Neuronal stem cell (in vitro differentiated cells): ENCODE measurements around the gene DHX9.

Experiments
- DNase-seq: peaks from one replicate; pipeline ENCODE4 v3.0.0-alpha.2; 2013; ENCODE audit warnings: low spot score
- H2AFZ ChIP-seq: one replicate; pipeline ENCODE4 v1.6.1; 2013; ENCODE audit warnings: mild to moderate bottlenecking, low read length, inconsistent platforms
- H2AK5ac ChIP-seq: 2 replicates; pipeline ENCODE4 v1.6.1; 2013; ENCODE audit warnings: low read depth, mild to moderate bottlenecking, inconsistent platforms, low read length, moderate library complexity, mixed read lengths
- H2BK120ac ChIP-seq: 2 replicates; pipeline ENCODE4 v1.6.1; 2013; ENCODE audit warnings: low read depth, mild to moderate bottlenecking, inconsistent platforms, low read length, moderate library complexity, mixed read lengths
- H2BK12ac ChIP-seq: one replicate; pipeline ENCODE4 v1.6.1; 2013; ENCODE audit warnings: low read length, inconsistent platforms
- H2BK15ac ChIP-seq: 2 replicates; pipeline ENCODE4 v1.6.1; 2013; ENCODE audit warnings: mild to moderate bottlenecking, low read length, inconsistent platforms, mixed read lengths
- H2BK5ac ChIP-seq: one replicate; pipeline ENCODE4 v1.6.1; 2013; ENCODE audit warnings: inconsistent platforms, mild to moderate bottlenecking, low read length, moderate library complexity
- H3K14ac ChIP-seq: one replicate; pipeline ENCODE4 v1.6.1; 2013; ENCODE audit warnings: low read length, inconsistent platforms
- H3K18ac ChIP-seq: 2 replicates; pipeline ENCODE4 v1.6.1; 2013; ENCODE audit warnings: low read length, inconsistent platforms
- H3K23ac ChIP-seq: 2 replicates; pipeline ENCODE4 v1.6.1; 2013; ENCODE audit warnings: low read depth, mild to moderate bottlenecking, mixed read lengths, low read length, inconsistent platforms; ENCODE audit not compliant: poor library complexity
- H3K27ac ChIP-seq: replicated peaks from 3 replicates; pipeline ENCODE4 v1.5.1; 2013; ENCODE audit warnings: low read length, inconsistent platforms
- H3K27me3 ChIP-seq, 3 experiments: 2 replicates each; pipeline ENCODE4 v1.6.1; 2013; ENCODE audit warnings: low read length in 3 of 3, mild to moderate bottlenecking in 2 of 3, inconsistent platforms in 1 of 3, low read depth in 1 of 3, mixed read lengths in 1 of 3, moderate library complexity in 1 of 3; ENCODE audit not compliant: control insufficient read depth in 3 of 3, insufficient read depth in 3 of 3
- H3K36me3 ChIP-seq, 2 donors: replicated peaks in 1 of 2; 2 replicates each; pipeline ENCODE4 v1.6.1; 2013; ENCODE audit warnings: low read length in 2 of 2; ENCODE audit not compliant: control insufficient read depth in 2 of 2, insufficient read depth in 2 of 2
- H3K4ac ChIP-seq: 2 replicates; pipeline ENCODE4 v1.6.1; 2013; ENCODE audit warnings: inconsistent platforms, mild to moderate bottlenecking, low read length, moderate library complexity
- H3K4me1 ChIP-seq, 2 donors: 1 replicate in 1 of 2; 2 replicates in 1 of 2; pipeline ENCODE4 v1.6.1; 2013; ENCODE audit warnings: low read length in 2 of 2, low read depth in 1 of 2; ENCODE audit not compliant: control insufficient read depth in 2 of 2, insufficient read depth in 1 of 2
- H3K4me2 ChIP-seq: one replicate; pipeline ENCODE4 v1.6.1; 2013; ENCODE audit warnings: mild to moderate bottlenecking, low read length, inconsistent platforms; ENCODE audit not compliant: insufficient read depth, poor library complexity, severe bottlenecking
- H3K4me3 ChIP-seq, 2 donors: 2 replicates each; pipeline ENCODE4 v1.5.1; 2013; ENCODE audit warnings: low read length in 2 of 2, mild to moderate bottlenecking in 2 of 2, inconsistent platforms in 1 of 2, moderate library complexity in 1 of 2
- H3K79me1 ChIP-seq: one replicate; pipeline ENCODE4 v1.6.1; 2013; ENCODE audit warnings: low read depth, mild to moderate bottlenecking, inconsistent platforms, low read length, moderate library complexity
- H3K9ac ChIP-seq: one replicate; pipeline ENCODE4 v1.6.1; 2013; ENCODE audit warnings: mild to moderate bottlenecking, low read depth, low read length, inconsistent platforms; ENCODE audit not compliant: poor library complexity
- H3K9me3 ChIP-seq, 2 donors: replicated peaks in 1 of 2; 2 replicates each; pipeline versions ENCODE3 to v1.6.1; 2013; ENCODE audit warnings: low read length in 2 of 2, mild to moderate bottlenecking in 2 of 2, inconsistent platforms in 1 of 2, low read depth in 1 of 2, mixed read lengths in 1 of 2, moderate library complexity in 1 of 2; ENCODE audit not compliant: control insufficient read depth in 2 of 2, insufficient read depth in 1 of 2
- H4K8ac ChIP-seq: one replicate; pipeline ENCODE4 v1.6.1; 2013; ENCODE audit warnings: low read depth, mild to moderate bottlenecking, inconsistent platforms, low read length, moderate library complexity
- H4K91ac ChIP-seq: one replicate; pipeline ENCODE4 v1.6.1; 2013; ENCODE audit warnings: low read length, low read depth, mild to moderate bottlenecking, inconsistent platforms; ENCODE audit not compliant: poor library complexity
- WGBS, 2 donors: extraction: QIAGEN DNeasy Blood & Tissue Kit; methylation state at CpG; one replicate each; pipeline ENCODE4 v1.1.7; 2013; ENCODE audit warnings: missing lambda C conversion rate in 2 of 2, mixed read lengths in 1 of 2; ENCODE audit not compliant: insufficient read length in 2 of 2, insufficient replicate concordance in 1 of 2; ENCODE audit errors: extremely low coverage in 2 of 2; 5-methylcytosine and 5-hydroxymethylcytosine counted together

Gene DHX9

GRCh38 chr1:182806015-182806678 lies 33.0 kb upstream of the DHX9 start:
- H3K27ac ChIP-seq: no peak overlapping the region
- DNase-seq: no peak
- H3K4me3 ChIP-seq: no peak overlapping the region
- H3K9me3 ChIP-seq: no peaks in the 10 kb centered on the region
- H3K23ac ChIP-seq: no peak overlapping the region
- H3K18ac ChIP-seq: peak overlapping the region; percentile 63
- no peak overlapping the region for H3K14ac ChIP-seq
- H4K8ac ChIP-seq: no peak overlapping the region
- no peak overlapping the region for H4K91ac ChIP-seq
- no peak overlapping the region for H3K4me2 ChIP-seq
- no peaks in the 10 kb centered on the region for H3K36me3 ChIP-seq
- H2AK5ac ChIP-seq: no peak overlapping the region
- H3K4me1 ChIP-seq: peaks cover 6 to 7% of the 10 kb centered on the region in 2 donors
- no CpG with 5 or more reads among the region's 11 CpGs for WGBS, 2 donors
- H2BK12ac ChIP-seq: no peak overlapping the region
- no peaks in the 10 kb centered on the region for H3K79me1 ChIP-seq
- H2AFZ ChIP-seq: peak overlapping the region; percentile 8
- no peak overlapping the region for H2BK5ac ChIP-seq
- no peak overlapping the region for H3K4ac ChIP-seq
- H3K9ac ChIP-seq: peak overlapping the region; percentile 18
- no peaks in the 10 kb centered on the region for H3K27me3 ChIP-seq
- no peak overlapping the region for H2BK120ac ChIP-seq
- H2BK15ac ChIP-seq: no peak overlapping the region

GRCh38 chr1:182807907-182808306 lies 31.2 kb upstream of the DHX9 start:
- H3K18ac ChIP-seq: no peak overlapping the region
- no peak overlapping the region for H3K14ac ChIP-seq
- no CpG with 5 or more reads among the region's 3 CpGs for WGBS, 2 donors
- no peaks in the 10 kb centered on the region for H3K79me1 ChIP-seq
- no peak overlapping the region for H3K4me2 ChIP-seq
- H3K4ac ChIP-seq: no peak overlapping the region
- no peak overlapping the region for H2BK120ac ChIP-seq
- H2AFZ ChIP-seq: no peak overlapping the region
- no peak overlapping the region for H3K9ac ChIP-seq
- no peak overlapping the region for H2BK12ac ChIP-seq
- H3K23ac ChIP-seq: no peak overlapping the region
- H4K8ac ChIP-seq: no peak overlapping the region
- H3K27ac ChIP-seq: no peak overlapping the region
- H2BK5ac ChIP-seq: no peak overlapping the region
- H2BK15ac ChIP-seq: no peak overlapping the region
- H4K91ac ChIP-seq: no peak overlapping the region
- H3K36me3 ChIP-seq: no peaks in the 10 kb centered on the region
- H3K4me3 ChIP-seq: no peak overlapping the region
- H3K27me3 ChIP-seq: no peaks in the 10 kb centered on the region
- H3K4me1 ChIP-seq: peaks cover 3% of the 10 kb centered on the region in 2 donors
- no peak overlapping the region for H2AK5ac ChIP-seq
- no peaks in the 10 kb centered on the region for H3K9me3 ChIP-seq
- no peak for DNase-seq

DNA sequence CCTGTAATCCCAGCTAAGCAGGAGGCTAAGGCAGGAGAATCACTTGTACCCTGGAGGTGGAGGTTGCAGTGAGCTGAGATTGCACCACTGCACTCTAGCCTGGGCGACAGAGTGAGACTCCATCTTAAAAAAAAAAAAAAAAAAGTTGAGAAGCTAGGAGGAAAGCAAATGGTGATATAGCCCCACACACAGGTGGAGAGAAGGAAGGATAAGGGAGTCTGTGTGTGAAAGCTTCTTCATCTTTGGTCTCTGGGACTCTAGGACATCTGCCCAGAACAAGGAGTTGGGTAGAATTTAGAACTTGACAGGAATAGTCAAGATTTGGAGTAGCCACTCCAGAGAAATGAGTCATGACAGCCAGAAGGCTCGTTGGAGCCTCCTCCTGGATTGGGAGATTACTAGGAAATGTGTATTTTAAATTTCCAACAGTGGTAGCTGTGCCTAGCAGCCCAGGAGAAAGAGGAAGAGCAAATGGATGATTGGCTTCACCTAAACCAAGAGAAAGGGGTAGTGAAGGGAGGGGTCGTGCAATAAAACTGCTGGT lies 29.7 kb upstream of the DHX9 start:
- no peak overlapping the region for H2AFZ ChIP-seq
- DNase-seq: no peak
- WGBS, 2 donors: no CpG with 5 or more reads among the region's 3 CpGs
- no peak overlapping the region for H2BK12ac ChIP-seq
- H3K9me3 ChIP-seq: no peaks in the 10 kb centered on the region
- H3K27ac ChIP-seq: no peak overlapping the region
- H2BK5ac ChIP-seq: no peak overlapping the region
- H3K4me3 ChIP-seq: no peak overlapping the region
- no peak overlapping the region for H3K9ac ChIP-seq
- no peak overlapping the region for H2BK120ac ChIP-seq
- H4K91ac ChIP-seq: no peak overlapping the region
- no peak overlapping the region for H3K4ac ChIP-seq
- H3K14ac ChIP-seq: no peak overlapping the region
- no peak overlapping the region for H2AK5ac ChIP-seq
- no peaks in the 10 kb centered on the region for H3K36me3 ChIP-seq
- H3K79me1 ChIP-seq: no peaks in the 10 kb centered on the region
- H2BK15ac ChIP-seq: no peak overlapping the region
- H3K18ac ChIP-seq: no peak overlapping the region
- no peak overlapping the region for H4K8ac ChIP-seq
- H3K4me1 ChIP-seq: peaks cover 3% of the 10 kb centered on the region in 2 donors
- H3K23ac ChIP-seq: no peak overlapping the region
- no peak overlapping the region for H3K4me2 ChIP-seq
- H3K27me3 ChIP-seq: no peaks in the 10 kb centered on the region

DNA sequence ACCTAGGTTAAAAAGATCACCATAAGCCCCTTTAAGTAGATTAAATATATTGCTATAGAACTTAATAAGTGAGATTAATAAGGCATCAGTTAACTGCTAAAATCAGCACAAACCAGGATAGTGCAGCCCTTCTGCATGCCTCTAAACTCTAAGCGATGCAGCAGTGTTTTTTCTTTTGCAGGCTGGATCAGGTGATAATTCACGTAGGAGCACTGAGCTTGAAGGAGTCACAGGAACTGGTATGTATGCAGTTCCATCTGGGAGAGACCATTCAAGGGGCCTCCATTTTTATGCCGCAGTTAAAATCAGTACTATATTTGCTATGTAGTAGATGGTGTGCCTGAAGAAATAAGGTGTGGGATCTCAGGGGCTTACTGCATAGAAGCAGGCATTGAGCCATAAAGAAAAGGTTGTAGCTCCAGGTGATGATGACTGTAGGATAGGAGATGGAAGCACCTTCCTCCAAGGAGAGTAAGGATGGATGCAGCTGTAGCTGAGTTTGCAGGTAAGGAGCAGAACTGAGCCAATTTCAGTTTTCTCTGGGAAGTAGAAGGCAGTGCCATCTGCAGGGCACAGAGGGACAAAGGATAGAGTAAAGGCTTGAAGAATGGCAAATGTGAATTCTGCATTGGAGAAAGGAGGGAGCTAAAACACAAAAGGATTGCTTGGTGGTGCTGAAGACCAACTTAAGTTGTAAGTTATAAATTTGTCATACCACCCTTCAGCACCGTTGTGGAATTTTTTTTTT lies 27.0 kb upstream of the DHX9 start:
- DNase-seq: no peak
- Histone ChIP-seq H3K14ac (no peak overlapping the region), H2BK5ac (no peak overlapping the region), H3K18ac (no peak overlapping the region), H2AK5ac (no peak overlapping the region), H3K23ac (no peak overlapping the region), H3K27ac (no peak overlapping the region), H3K4ac (no peak overlapping the region), H3K9me3 (no peaks in the 10 kb centered on the region), H3K4me2 (no peak overlapping the region), H2BK12ac (no peak overlapping the region), H4K8ac (no peak overlapping the region), H3K36me3 (peaks cover 0 to 2% of the 10 kb centered on the region in 2 donors), H3K4me1 (no peaks in the 10 kb centered on the region), H3K79me1 (no peaks in the 10 kb centered on the region), H2BK120ac (no peak overlapping the region), H3K27me3 (no peaks in the 10 kb centered on the region), H2BK15ac (no peak overlapping the region), H3K9ac (no peak overlapping the region), H2AFZ (no peak overlapping the region), H3K4me3 (no peak overlapping the region), H4K91ac (no peak overlapping the region)
- no CpG with 5 or more reads among the region's 4 CpGs for WGBS, 2 donors
